Brain microvascular endothelial cell (primary cell): ENCODE data around the gene SNRPA1.

Source experiments
- DNase-seq: peaks from one replicate; pipeline ENCODE4 v3.0.0-alpha.2; 2020
- H3K27ac ChIP-seq: fragments of 250-450 bp; sonication (Bioruptor Pico); 2 replicates; pipeline ENCODE4 v1.5.1; 2020; ENCODE audit warnings: mild to moderate bottlenecking, moderate library complexity
- H3K27me3 ChIP-seq: fragments of 250-450 bp; sonication (Bioruptor Pico); replicated peaks from 2 replicates; pipeline ENCODE4 v1.5.1; 2020; ENCODE audit warnings: mild to moderate bottlenecking
- H3K36me3 ChIP-seq: fragments of 250-450 bp; sonication (Bioruptor Pico); replicated peaks from 2 replicates; pipeline ENCODE4 v1.5.1; 2020; ENCODE audit warnings: mild to moderate bottlenecking
- H3K4me3 ChIP-seq: 2 replicates; pipeline ENCODE4 v1.5.1; 2011; ENCODE audit warnings: low read depth, mild to moderate bottlenecking, control low read depth, low read length, moderate library complexity
- in situ Hi-C: cut with HindIII; loops from 2 replicates; pipeline ENCODE4 v1.10.0; 2017; ENCODE audit warnings: low sequenced_read_pairs, low pct_ligation_motif_present
- TF ChIP-seq, protein P1 (sequence below): IDR thresholded peaks from 2 replicates; pipeline ENCODE4 v1.5.1; 2011; ENCODE audit warnings: low read depth, mild to moderate bottlenecking, moderate library complexity, low read length, control low read depth, inconsistent platforms; ENCODE audit errors: missing control alignments

Gene SNRPA1

DNA sequence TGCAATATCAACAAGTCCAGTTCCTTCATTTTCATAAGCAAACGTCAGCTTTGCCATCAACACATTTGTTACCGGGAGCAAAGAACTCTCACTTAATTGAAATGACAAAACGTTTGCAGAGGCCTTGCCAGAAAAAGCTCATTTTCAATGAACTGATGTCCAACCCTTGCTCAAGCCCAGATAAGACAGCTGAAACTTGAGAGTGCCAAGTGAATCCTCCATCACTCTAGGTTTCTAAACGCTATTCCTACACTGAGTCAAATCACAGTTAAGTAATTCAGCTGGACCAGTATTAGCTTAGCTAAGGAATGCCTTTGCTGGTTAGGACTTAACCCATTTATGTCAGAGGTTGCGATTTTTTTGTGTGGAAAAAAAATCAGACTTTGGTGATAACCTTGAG, 54.7 kb downstream of the SNRPA1 start:
- DNase-seq, result no peak
- TF ChIP-seq, protein P1, sequence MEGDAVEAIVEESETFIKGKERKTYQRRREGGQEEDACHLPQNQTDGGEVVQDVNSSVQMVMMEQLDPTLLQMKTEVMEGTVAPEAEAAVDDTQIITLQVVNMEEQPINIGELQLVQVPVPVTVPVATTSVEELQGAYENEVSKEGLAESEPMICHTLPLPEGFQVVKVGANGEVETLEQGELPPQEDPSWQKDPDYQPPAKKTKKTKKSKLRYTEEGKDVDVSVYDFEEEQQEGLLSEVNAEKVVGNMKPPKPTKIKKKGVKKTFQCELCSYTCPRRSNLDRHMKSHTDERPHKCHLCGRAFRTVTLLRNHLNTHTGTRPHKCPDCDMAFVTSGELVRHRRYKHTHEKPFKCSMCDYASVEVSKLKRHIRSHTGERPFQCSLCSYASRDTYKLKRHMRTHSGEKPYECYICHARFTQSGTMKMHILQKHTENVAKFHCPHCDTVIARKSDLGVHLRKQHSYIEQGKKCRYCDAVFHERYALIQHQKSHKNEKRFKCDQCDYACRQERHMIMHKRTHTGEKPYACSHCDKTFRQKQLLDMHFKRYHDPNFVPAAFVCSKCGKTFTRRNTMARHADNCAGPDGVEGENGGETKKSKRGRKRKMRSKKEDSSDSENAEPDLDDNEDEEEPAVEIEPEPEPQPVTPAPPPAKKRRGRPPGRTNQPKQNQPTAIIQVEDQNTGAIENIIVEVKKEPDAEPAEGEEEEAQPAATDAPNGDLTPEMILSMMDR, result no peak
- peaks cover 5% of the 10 kb centered on the region for H3K36me3 ChIP-seq
- no peak overlapping the region for H3K27ac ChIP-seq
- no peaks in the 10 kb centered on the region for H3K27me3 ChIP-seq
- in situ Hi-C loops, result no loop called here
- no peak overlapping the region for H3K4me3 ChIP-seq

DNA sequence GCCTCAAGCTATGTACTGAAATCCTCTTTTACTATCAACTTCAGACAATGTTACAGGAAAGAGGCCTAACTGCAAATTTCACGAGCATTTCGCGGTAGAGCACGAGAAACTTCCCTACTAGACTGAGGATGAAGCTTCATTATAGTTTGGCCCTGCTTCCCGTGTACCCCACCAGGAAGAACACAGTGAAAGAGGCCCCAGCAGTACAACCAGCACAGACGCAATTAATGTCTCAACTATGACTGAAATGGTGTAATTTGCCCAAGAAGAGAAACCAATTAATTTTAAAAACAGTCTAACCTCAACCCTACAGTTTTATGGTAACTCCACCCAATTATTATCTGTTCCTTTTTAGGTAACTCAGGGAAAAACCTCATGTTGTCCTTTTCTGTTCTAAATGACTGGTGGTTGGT, 55.3 kb downstream of the SNRPA1 start:
- no peak overlapping the region for H3K27ac ChIP-seq
- H3K36me3 ChIP-seq, result peaks cover 9% of the 10 kb centered on the region
- in situ Hi-C loops, result no loop called here
- TF ChIP-seq, protein P1, result no peak
- no peak for DNase-seq
- no peaks in the 10 kb centered on the region for H3K27me3 ChIP-seq
- H3K4me3 ChIP-seq, result no peak overlapping the region

DNA sequence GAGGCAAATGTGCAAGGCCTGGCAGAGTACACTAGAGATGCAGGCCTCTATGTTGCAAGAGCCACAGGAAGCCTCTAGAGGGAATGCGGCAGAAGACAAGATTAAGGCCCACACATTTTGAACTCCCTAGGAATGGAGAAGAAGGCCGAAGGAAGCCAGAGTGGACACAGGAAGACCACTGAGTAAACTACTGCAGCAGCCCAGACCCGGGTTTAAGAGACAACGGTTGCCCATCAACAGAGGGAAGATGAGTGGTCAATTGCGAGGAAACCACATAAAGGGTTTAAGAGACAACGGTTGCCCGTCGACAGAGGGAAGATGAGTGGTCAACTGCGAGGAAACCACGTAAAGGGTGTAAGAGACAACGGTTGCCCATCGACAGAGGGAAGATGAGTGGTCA, 57.8 kb downstream of the SNRPA1 start:
- no peaks in the 10 kb centered on the region for H3K27me3 ChIP-seq
- DNase-seq, result no peak
- H3K4me3 ChIP-seq, result no peak overlapping the region
- in situ Hi-C loops, result no loop called here
- TF ChIP-seq, protein P1, result no peak
- H3K36me3 ChIP-seq, result peaks cover 21% of the 10 kb centered on the region
- no peak overlapping the region for H3K27ac ChIP-seq

DNA sequence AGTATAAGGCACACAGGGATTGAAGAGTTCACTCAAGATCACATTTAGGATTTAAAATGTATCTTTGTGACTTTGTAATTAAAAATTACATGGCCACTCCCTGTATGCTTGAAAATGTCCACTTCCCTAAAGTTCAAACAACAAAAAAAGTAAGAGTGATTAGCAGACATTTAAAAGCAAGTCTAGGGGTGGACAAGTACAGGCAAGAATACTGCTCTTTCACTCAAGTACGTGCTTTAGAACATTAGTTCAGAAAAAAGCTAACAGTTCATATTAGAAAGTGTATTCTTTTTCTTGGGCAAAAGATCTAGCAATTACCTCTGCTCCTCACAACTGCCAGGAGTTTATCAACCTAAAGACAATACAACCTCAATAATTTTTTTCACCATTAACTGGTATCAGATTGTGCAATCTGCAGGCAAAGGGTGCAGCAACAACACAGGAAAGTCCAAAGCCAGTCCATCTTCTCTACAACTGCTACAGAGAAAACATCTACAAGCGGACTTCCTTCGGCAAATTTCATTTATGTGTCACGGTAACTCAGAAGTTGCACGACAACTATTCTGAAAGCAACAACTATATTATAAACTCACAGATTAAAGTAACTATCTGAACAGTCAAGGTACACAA, 61.3 kb downstream of the SNRPA1 start:
- in situ Hi-C loops, result no loop called here
- Histone ChIP-seq H3K27ac (no peak overlapping the region), H3K27me3 (no peaks in the 10 kb centered on the region), H3K36me3 (peaks cover 19% of the 10 kb centered on the region), H3K4me3 (no peak overlapping the region)
- TF ChIP-seq, protein P1, result no peak
- DNase-seq, result no peak

DNA sequence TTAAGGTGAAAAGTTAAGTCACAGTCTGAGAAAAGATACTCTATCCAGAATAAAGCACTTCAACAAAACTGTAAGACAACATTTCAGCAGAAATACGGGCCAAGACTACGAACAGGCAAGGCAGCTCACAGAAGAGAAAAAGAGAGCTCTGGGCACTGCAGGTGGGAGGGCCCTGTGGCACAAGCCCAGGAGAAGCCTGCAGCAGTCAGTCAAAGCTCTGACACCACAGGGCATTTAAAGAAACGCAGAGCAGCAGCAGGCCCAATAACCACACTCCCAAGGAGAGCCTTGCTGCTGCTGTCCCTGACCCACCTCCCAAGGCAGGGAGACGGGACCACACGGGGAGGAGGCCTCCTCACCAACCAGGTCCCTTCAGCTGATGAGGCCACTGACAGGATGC, 62.4 kb downstream of the SNRPA1 start:
- TF ChIP-seq, protein P1, result no peak
- H3K36me3 ChIP-seq, result peaks cover 19% of the 10 kb centered on the region

More for the DNA sequence above, 62.4 kb downstream of the SNRPA1 start:
- no peak overlapping the region for H3K27ac ChIP-seq
- H3K4me3 ChIP-seq, result no peak overlapping the region
- in situ Hi-C loops, result no loop called here
- H3K27me3 ChIP-seq, result no peaks in the 10 kb centered on the region
- no peak for DNase-seq
